Heart left ventricle (tissue), 13 donors: ENCODE results near the gene MKI67.

Experiments
- POLR2A ChIP-seq, 2 donors: fragments of 450-650 bp; IDR thresholded peaks; one replicate each; pipeline ENCODE4 v1.6.1; 2017; ENCODE audit warnings: antibody characterized with exemption in 2 of 2, mild to moderate bottlenecking in 2 of 2, moderate library complexity in 2 of 2
- TF ChIP-seq, protein P1 (sequence below), 12 donors: fragments of 200-600 bp; sonication (generic) in 4 of 12; IDR thresholded peaks; one replicate each; pipeline versions ENCODE4 v1.5.0 to v1.8.0; 2018 to 2022; ENCODE audit warnings: antibody characterized with exemption in 12 of 12, mild to moderate bottlenecking in 5 of 12
- donor health status: ischemic (EF 13 %, LVEDD 7.1; RV severe dilation, severe dysfunction).
- donor health status: DM: no; HTN: yes; CAD: no.
- donor health status: DM: no; HTN: no; CAD: no.
- donor health status: ischemic (EF 25% LVEDD 6.9; RV normal size, moderate dysfunction).
- donor health status: ischemic (EF 25% LVEDD 5.7; RV mildly dilated, moderate dysfunction).
- donor health status: ischemic (EF 35%, LVEDD 5.7; RV mildly dilated, moderate dysfunction).
- donor health status: nonischemic (EF 11% LVEDD 7.7; RV severe dilation, severe dysfunction).
- donor health status: DM: yes; HTN: yes; CAD: no.
- donor health status: PGD.
- donor health status: ischemic (EF 29% LVEDD 5.4; RV normal size, mild dysfunction).
- donor health status: nonischemic (EF 23%, LVEDD 6.1; RV moderate dilation, normal function).

DNA sequence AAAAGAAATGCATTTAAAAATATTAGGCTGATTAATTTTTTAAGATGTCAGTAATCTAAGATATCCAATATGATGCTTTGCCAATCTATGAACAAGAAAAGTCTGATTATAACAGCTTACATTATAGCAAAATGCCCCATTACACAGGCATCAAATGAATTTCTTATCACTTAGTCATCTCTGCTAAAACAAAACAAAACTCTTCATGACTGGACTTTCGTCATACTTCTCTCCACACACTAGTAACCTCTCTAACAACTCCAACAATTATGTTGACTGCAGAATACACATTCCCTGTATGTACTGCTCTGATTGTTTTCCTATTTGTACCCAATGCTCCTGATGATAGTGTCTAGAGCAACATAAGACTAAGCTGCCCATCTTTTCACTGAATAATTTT, 3.8 kb upstream of the MKI67 start:
- TF ChIP-seq POLR2A (IDR thresholded peaks at IDR 0.05): no peak
- TF ChIP-seq, protein P1, sequence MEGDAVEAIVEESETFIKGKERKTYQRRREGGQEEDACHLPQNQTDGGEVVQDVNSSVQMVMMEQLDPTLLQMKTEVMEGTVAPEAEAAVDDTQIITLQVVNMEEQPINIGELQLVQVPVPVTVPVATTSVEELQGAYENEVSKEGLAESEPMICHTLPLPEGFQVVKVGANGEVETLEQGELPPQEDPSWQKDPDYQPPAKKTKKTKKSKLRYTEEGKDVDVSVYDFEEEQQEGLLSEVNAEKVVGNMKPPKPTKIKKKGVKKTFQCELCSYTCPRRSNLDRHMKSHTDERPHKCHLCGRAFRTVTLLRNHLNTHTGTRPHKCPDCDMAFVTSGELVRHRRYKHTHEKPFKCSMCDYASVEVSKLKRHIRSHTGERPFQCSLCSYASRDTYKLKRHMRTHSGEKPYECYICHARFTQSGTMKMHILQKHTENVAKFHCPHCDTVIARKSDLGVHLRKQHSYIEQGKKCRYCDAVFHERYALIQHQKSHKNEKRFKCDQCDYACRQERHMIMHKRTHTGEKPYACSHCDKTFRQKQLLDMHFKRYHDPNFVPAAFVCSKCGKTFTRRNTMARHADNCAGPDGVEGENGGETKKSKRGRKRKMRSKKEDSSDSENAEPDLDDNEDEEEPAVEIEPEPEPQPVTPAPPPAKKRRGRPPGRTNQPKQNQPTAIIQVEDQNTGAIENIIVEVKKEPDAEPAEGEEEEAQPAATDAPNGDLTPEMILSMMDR (IDR thresholded peaks at IDR 0.05): no peak
